ENCODE measurements around the gene RUSF1.

Gene RUSF1

GRCh38 chr16:31477220-31478216 lies 30.7 kb downstream of the RUSF1 start:
- H3K27ac ChIP-seq = peak overlapping the region; percentile 22
- CTCF ChIA-PET = no interaction called here
- DNase-seq (ENCODE audit: low spot score) = no peak
- TF ChIP-seq, protein P1, sequence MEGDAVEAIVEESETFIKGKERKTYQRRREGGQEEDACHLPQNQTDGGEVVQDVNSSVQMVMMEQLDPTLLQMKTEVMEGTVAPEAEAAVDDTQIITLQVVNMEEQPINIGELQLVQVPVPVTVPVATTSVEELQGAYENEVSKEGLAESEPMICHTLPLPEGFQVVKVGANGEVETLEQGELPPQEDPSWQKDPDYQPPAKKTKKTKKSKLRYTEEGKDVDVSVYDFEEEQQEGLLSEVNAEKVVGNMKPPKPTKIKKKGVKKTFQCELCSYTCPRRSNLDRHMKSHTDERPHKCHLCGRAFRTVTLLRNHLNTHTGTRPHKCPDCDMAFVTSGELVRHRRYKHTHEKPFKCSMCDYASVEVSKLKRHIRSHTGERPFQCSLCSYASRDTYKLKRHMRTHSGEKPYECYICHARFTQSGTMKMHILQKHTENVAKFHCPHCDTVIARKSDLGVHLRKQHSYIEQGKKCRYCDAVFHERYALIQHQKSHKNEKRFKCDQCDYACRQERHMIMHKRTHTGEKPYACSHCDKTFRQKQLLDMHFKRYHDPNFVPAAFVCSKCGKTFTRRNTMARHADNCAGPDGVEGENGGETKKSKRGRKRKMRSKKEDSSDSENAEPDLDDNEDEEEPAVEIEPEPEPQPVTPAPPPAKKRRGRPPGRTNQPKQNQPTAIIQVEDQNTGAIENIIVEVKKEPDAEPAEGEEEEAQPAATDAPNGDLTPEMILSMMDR (conservative IDR thresholded peaks at IDR 0.05; ENCODE audit: low read depth) = no peak
- POLR2A ChIA-PET (ENCODE audit: low non-redundant PET) = interaction anchor here (0.5 kb wide), 1 partner anchor 48 kb away, joined by 3 read pairs; no protein-coding TSS in a partner anchor

- CTCF ChIA-PET = no interaction called here
- POLR2A ChIA-PET (ENCODE audit: low non-redundant PET) = no interaction called here
- TF ChIP-seq, protein P1 (conservative IDR thresholded peaks at IDR 0.05; ENCODE audit: low read depth) = no peak
- no peak overlapping the region for H3K27ac ChIP-seq
- DNase-seq (ENCODE audit: low spot score) = no peak
These were observed 31.6 kb downstream of the RUSF1 start for GRCh38 chr16:31476303-31477219.

DNA sequence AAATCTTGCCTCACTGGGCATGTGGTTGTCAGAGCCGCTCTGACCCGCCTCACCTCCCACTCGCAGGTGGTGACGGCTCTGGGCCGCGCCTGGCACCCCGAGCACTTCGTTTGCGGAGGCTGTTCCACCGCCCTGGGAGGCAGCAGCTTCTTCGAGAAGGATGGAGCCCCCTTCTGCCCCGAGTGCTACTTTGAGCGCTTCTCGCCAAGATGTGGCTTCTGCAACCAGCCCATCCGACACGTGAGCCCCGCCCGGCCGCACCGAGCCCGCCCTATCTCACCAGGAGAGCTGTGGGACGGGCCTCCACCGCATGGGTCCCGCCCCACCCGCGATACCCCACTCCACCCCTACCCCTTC lies 32.3 kb downstream of the RUSF1 start:
- CTCF ChIA-PET = interaction anchor here (0.7 kb wide), 1 partner anchor 15 kb away, joined by 4 read pairs; no protein-coding TSS in a partner anchor
- POLR2A ChIA-PET (ENCODE audit: low non-redundant PET) = no interaction called here
- no peak for DNase-seq (ENCODE audit: low spot score)
- TF ChIP-seq, protein P1 (conservative IDR thresholded peaks at IDR 0.05; ENCODE audit: low read depth) = no peak
- no peak overlapping the region for H3K27ac ChIP-seq

- no peak for DNase-seq (ENCODE audit: low spot score)
- CTCF ChIA-PET = interaction anchor here (0.7 kb wide), 1 partner anchor 14 kb away, joined by 4 read pairs; no protein-coding TSS in a partner anchor
- TF ChIP-seq, protein P1 (conservative IDR thresholded peaks at IDR 0.05; ENCODE audit: low read depth) = no peak
- peak overlapping the region; percentile 97 for H3K27ac ChIP-seq
- POLR2A ChIA-PET (ENCODE audit: low non-redundant PET) = no interaction called here
These were observed 33.1 kb downstream of the RUSF1 start for GRCh38 chr16:31474773-31475738.

DNA sequence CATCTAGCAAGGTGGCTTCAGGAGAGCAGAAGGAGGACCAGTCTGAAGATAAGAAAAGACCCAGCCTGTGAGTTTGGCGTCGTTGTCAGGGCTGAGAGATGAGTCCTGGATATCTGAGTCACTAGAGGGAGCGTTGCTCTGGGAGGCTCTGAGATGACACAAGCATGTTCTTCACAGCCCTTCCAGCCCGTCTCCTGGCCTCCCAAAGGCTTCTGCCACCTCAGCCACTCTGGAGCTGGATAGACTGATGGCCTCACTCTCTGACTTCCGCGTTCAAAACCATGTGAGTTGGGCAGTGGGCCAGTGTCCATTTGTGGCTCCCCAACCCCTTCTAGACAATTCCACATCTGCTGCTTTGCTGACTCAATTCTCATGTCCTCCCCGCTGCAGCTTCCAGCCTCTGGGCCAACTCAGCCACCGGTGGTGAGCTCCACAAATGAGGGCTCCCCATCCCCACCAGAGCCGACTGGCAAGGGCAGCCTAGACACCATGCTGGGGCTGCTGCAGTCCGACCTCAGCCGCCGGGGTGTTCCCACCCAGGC lies 33.9 kb downstream of the RUSF1 start:
- ChIA-PET POLR2A (ENCODE audit: low non-redundant PET) (no interaction called here), CTCF (no interaction called here)
- DNase-seq (ENCODE audit: low spot score) = no peak
- TF ChIP-seq, protein P1 (conservative IDR thresholded peaks at IDR 0.05; ENCODE audit: low read depth) = no peak
- peak overlapping the region; percentile 97 for H3K27ac ChIP-seq

Measured in RWPE1 (cell line).